Left kidney (tissue), 8 donors: ENCODE measurements around the gene ZNF302. TPM values are rescaled to one million over a fixed set of nuclear protein-coding genes. Genes with fewer than 3 reads are reported as not detected.
"Not testable (repeated sequence)": the region's sequence is repeated elsewhere in the genome, so short reads cannot be mapped to it uniquely, and the experiment has no call there.

Source experiments
- DNase-seq: peaks from one replicate; pipeline ENCODE4 v3.0.0-alpha.2; 2013
- long read RNA-seq, 8 donors: transcript quantifications; one replicate each; lab custom pipeline, GENCODE V29; 2026
- polyA plus RNA-seq: library from polyadenylated mRNA; unstranded; fragments of 120-200 nt; gene quantifications from one replicate; pipeline ENCODE4 v1.2.1, GENCODE V29; 2013; ENCODE audit not compliant: insufficient read length

The ZNF302 gene
- 105 TPM for polyA plus RNA-seq
- long read RNA-seq, donor 1, transcript ZNF302-201 (5 exons, 2,590 nt), result minor isoform, 8 of 21 reads
- long read RNA-seq, donor 1, transcript ZNF302-203 (5 exons, 2,600 nt), result major isoform, 10 of 21 reads
- long read RNA-seq, donor 1, partial matches to known transcripts, result 0 of 21 reads
- long read RNA-seq, donor 1, other reads (novel, unspliced or antisense), result 0 of 21 reads
- long read RNA-seq, donor 2, transcript ZNF302-201 (5 exons, 2,590 nt), result major isoform, 7 of 13 reads
- long read RNA-seq, donor 2, partial matches to known transcripts, result 0 of 13 reads
- long read RNA-seq, donor 2, other reads (novel, unspliced or antisense), result 0 of 13 reads
- long read RNA-seq, donor 3, partial matches to known transcripts, result 0 of 7 reads
- long read RNA-seq, donor 3, other reads (novel, unspliced or antisense), result 0 of 7 reads
- long read RNA-seq, donor 4, partial matches to known transcripts, result 0 of 1 reads
- long read RNA-seq, donor 4, other reads (novel, unspliced or antisense), result 0 of 1 reads
- long read RNA-seq, donor 5, transcript ZNF302-201 (5 exons, 2,590 nt), result major isoform, 14 of 26 reads
- long read RNA-seq, donor 5, partial matches to known transcripts, result 0 of 26 reads
- long read RNA-seq, donor 5, other reads (novel, unspliced or antisense), result 0 of 26 reads
- long read RNA-seq, donor 6, transcript ZNF302-201 (5 exons, 2,590 nt), result major isoform, 11 of 16 reads
- long read RNA-seq, donor 6, partial matches to known transcripts, result 0 of 16 reads
- long read RNA-seq, donor 6, other reads (novel, unspliced or antisense), result 0 of 16 reads
- long read RNA-seq, donor 7, transcript ZNF302-201 (5 exons, 2,590 nt), result major isoform, 11 of 26 reads
- long read RNA-seq, donor 7, transcript ZNF302-203 (5 exons, 2,600 nt), result minor isoform, 7 of 26 reads
- long read RNA-seq, donor 7, partial matches to known transcripts, result 0 of 26 reads
- long read RNA-seq, donor 7, other reads (novel, unspliced or antisense), result 0 of 26 reads
- long read RNA-seq, donor 8, partial matches to known transcripts, result 0 of 4 reads
- long read RNA-seq, donor 8, other reads (novel, unspliced or antisense), result 0 of 4 reads

DNA sequence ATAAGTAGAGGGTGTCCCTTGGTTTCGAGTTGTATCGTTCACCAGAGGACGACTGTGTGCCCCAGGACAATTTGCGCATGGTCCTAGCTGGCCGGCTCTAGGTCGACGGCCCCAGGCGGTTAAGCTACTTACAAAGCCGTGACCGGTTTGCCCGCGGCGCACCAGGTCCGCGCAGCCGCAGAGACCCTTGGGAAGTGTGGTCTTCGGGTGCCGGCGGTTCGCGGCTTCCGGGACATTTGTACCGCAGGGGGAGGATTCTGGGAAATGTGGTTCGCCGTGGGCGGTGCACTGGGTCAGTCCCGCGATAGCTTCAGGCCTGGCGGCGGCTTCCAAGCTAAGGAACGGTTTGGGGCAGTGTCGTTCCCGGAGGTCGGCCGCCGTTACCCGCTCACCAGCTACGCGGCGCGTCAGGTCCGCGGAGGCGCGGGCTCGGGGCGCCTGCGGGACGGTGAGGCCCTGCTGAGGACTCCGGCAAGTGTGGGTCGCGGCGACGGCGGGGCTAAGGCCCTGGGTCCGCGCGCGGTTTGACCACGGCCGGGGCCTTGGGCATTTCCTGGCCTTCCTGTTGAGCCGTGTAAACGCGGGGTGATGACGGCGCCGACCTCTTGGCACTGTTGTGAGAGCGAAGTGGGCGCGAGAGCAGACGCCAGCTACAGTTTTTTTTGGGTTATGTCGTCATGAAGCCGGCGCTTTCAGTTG lies at the start of gene ZNF302:
Gene ZNF302 (plus strand): TSS at position 293 of the 699 bp plus-strand sequence. CDS start 1,127 bp downstream, outside the sequence.
- DNase-seq, result peak; percentile 96

- DNase-seq, result no peak
Observed at GRCh38 chr19:34633802-34634201, 43.7 kb upstream of the ZNF302 start.

GRCh38 chr19:34639491-34640085 lies 37.9 kb upstream of the ZNF302 start:
- peak; percentile 71 for DNase-seq

DNA sequence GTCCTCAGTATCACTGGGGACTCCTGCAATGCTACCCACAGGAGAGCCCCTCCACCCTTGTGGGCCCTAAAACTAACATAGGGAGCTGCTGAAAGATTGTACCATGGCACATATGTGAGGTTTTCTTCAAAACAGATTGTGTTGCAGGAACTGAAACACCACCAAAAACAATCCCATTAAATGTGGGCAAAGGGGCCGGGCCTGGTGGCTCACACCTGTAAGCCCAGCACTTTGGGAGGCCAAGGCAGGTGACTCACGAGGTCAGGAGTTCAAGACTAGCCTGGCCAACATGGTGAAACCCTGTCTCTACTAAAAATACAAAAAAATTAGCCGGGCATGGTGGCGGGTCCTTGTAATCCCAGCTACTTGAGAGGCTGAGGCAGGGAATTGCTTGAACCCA lies 35.2 kb upstream of the ZNF302 start:
- DNase-seq, result no peak

DNA sequence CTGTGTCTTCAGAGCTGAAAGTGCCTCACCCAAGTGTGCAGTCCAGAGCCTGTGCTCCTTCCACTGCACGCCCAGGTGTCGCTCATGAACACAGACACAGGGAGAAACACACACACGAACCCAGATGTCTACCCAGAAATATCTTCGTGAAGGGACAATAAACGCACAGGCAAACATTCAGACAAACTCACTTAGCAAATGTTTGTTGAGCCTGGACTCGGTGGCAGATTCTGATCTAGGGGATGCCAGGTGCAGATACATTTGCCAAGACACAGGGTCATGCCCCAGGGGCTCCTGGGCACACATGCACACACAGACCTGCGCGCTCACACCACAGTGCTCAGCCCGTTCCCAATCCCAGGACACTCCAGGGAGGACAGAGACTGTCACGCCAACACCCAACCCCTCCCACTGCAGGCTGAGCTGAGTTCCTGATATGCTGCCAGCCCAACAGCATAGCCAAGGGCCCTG lies 32.5 kb upstream of the ZNF302 start:
- DNase-seq, result no peak

DNA sequence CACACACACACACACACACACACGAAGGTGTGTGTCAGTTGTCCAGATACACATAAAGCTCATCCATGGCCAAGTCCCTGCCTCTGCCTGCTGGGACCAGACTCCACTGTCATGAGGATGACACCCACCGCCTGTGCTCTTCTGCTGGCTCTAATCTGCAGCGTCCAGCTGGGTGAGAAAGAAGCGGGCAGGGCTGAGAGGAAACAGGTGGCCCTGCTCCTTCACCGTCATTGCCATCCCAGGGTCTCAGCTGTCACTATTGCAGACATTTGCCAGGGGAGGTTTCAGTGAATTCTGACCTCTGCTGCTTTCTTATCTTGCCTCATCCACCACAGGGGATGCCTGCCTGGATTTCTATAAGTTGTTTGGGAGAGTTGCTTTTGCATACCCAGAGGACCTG lies 31.9 kb upstream of the ZNF302 start:
- peak; percentile 1 for DNase-seq

DNA sequence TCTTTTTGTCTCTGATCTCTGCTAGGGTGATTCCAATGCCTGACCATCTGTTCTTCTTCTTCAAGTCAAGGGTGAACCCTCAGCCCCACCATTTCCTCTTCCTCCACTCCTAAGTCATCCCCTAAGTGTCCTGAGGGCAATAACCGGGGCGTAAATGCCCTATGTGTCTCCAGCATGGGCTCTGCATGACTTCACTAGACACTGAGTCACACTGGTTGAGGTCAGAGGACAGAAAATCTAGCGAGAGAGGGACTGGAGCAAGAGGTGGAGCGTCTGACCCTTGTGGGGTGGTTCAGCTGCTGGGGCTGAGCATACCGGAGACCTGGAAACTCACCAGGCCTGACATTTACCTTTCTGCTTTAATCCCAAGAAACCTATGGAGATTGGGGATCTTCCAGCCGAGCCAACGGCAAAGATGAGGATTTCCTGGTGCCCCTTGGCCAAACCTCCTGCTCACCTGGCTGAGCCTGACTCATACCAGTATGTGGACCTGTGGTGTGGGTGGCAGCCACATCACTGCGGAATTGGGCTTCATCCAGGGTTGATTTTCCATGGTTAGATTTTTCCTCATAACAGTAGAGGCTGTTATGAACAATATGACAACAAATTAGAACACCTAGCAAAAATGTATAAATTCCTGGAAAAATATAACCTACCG lies 27.5 kb upstream of the ZNF302 start:
- DNase-seq, result no peak

DNA sequence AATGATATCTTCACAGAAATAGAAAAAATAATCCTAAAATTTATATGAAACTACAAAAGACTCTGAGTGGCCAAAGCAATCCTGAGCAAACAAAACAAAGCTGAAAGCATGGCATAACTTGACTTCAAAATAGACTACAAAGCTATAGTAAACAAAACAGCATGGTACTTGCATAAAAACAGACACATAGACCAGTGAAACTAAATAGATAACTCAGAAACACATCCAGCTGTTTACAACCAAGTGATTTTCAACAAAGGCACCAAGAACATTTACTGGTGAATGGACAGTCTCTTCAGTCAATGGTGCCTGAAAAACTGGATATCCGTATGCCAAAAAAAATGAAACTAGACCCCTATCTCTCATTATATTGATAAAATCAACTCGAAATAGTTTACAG lies 25.7 kb upstream of the ZNF302 start:
- no peak for DNase-seq

DNA sequence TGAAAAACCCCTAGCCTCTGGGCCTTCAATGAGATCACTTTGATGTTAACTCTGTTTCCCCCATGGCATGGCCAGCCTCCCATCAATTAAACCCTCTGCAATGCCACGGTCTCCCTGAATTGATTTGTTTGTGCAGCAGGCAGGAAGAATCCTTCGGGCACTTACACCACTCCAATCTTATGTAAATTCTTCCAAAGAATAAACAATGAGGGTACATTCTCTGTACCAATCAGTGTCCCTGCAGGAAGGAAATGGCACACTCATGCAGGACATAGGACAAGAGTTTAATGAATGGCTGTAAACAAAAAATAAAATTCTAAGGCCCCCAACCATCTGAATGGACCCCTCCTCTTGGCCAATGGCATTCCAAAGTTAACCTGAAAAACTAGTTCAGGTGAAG lies 22.7 kb upstream of the ZNF302 start:
- no peak for DNase-seq

DNA sequence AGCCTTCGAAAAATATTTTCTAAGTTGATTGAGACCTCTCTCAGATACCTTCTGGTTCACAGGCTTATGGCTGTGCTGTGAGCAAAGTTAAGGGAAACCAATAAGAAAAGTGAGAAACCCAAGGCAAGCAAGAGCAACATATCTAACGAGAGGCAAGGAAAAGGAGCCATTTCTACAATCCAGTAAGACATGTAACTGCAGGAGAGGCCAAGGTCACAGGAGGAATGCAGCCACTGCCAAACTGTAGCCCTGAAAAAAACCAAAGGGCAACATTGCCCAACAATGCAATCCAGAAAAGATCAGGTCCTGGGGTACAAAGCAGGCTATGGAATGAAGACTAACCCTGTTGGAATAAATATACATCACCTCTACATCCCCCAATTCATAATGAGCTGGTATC lies 21.8 kb upstream of the ZNF302 start:
- no peak for DNase-seq

GRCh38 chr19:34661357-34661756 lies 16.1 kb upstream of the ZNF302 start:
- DNase-seq, result no peak

DNA sequence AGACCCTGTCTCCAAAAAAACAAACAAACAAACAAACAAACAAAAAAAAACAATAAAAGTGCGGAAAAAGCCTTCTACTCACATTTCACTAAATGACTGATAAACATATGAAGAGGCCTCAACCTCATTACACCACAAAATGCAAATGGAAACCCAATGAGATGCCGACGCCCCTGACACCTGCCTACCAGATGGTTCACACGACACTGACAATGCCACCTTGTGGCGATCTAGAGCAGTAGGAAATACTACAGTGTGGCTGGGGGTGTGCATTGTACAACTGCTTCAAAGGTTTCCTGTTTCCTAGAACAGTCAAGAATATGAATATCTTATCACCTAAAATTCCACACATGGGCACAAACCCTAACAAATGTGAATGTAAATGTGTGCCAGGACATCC lies 14.6 kb upstream of the ZNF302 start:
- DNase-seq, result no peak

DNA sequence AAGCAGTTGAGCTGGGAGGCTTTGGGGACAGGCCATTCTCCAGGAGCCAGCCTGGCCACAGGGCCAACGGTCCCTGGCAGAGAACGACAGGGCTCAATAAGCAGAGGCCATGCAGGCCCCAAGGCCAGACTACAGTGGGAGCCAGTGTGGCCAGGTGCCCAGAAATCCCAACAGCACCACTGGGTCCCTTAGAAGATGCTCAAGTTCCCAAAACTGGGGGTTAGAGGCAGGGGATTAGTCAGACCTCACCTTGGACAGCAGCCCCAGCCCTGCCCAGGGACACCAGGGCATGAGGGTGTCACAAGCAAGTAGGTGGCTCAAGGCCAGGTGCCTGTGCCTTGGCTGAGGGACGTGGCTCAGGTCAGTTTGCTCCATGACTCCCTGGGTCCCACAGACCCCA lies 13.3 kb upstream of the ZNF302 start:
- no peak for DNase-seq

DNA sequence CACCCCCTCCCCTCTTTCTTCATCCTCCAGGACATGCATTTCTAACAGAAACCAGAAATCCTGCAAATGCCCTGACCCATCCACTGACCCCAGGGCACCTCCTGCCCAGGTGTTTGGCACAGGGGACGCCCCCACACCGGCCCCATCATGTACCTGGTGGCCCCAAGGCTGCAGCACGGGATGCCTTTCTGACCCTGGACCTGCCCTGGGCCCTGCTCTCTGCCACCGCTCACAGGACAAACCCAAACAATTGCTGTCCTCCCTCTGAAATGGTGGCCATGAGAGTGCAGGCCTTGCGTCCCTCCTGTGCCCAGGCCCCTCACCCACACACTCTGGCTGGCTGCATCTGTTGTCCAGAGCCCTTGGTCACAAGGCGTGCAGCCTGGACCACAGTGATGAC lies 12.6 kb upstream of the ZNF302 start:
- no peak for DNase-seq

DNA sequence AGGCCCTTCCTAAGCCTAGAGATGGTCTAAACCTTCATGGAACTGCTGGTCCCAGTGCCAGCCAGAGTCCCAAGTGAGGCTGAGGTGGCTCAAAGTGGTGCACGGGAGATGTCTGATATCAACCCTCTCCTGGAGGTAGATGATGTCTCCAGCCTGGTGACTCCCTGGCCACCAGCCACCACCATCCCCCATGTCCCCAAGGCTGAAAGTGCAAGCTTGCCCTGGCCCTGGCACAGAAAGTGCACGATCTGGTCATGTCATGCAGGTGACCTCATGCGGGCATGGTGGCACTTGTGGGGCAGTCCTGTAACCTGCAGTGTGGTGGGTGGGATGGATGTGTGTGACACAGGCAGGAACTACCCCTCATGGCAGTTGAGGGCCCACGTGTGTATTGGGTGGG lies 12.2 kb upstream of the ZNF302 start:
- DNase-seq, result not testable (repeated sequence)

DNA sequence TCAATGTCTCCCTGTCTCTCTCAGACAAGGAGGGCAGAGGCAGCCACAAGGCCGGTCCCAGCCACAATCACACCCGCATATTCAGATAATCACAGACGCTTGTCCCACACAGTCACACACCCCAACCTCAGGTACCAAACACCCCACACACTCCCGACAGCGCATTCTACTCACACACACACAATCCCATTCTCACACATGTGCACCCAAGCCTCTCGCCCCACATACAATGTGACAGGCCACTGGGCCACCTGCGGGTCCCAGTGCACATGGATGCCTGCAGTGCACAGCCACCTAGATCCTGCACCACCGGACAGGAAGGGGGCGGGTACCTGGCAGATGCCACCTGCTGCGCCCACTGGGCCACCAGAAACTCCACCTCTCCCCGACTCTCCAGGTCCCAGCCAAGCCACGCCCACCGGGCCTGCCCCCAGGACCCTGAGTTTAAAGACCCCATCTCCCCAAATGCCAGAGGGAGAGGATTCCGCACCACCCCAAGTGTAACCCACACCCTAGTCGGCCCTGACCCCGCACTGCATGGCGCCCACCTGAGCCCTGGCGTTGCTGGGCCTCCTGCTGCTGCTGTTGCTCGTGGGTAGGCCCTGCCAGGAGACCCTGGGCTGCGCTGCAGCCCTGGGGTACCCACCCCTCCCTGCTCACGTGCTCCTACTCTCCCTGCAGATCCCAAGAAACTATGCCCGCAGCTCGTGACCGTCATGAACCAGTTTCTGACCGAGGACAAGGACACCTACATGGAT lies 11.1 kb upstream of the ZNF302 start:
- DNase-seq, result no peak

DNA sequence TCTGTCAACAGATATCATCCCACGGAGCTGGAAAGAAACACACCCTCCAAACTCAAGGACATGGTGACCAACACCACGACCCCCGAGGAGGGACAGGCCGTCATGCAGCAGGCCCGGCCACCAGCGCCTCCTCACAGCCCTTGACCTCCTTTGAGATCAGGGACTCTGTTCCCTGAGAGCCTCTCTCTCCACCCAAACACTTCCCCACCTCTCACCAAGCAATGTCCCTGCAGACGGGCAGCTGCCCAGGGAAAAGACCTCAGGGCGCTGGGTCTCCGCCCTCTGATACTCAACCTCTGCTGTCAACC lies 10.6 kb upstream of the ZNF302 start:
- no peak for DNase-seq

- DNase-seq, result no peak
Observed at GRCh38 chr19:34667349-34668076, 10.0 kb upstream of the ZNF302 start.

DNA sequence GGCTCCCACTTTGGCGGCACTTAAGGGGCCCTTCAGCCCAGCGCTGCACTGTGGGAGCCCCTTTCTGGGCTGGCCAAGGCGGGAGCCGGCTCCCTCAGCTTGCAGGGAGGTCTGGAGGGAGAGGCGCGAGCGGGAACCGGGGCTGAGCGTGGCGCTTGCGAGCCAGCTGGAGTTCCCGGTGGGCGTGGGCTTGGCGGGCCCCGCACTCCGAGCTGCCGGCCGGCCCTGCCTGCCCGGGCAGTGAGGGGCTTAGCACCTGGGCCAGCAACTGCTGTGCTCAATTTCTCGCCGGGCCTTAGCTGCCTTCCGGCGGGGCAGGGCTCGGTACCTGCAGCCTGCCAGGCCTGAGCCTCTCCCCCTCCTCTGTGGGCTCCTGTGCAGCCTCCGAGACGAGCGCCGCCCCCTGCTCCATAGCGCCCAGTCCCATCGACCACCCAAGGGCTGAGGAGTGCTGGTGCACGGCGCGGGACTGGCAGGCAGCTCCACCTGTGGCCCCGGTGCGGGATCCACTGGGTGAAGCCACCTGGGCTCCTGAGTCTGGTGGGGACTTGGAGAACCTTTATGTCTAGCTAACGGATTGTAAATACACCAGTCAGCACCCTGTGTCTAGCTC lies 9.3 kb upstream of the ZNF302 start:
- DNase-seq, result not testable (repeated sequence)
